NCI-H82 treated with DMSO at 0.1 percent for 48 hours (cell line): ENCODE results near the gene ACTR6.

Experiments
- DNase-seq: peaks from one replicate; lab custom pipeline; 2025; ENCODE audit not compliant: unreplicated experiment; lab: John Stamatoyannopoulos, UW

ACTR6 gene

GRCh38 chr12:100265732-100266584 is 65.3 kb downstream of the ACTR6 start:
- DNase-seq, result no peak

GRCh38 chr12:100266585-100266834 is 65.9 kb downstream of the ACTR6 start:
- DNase-seq, result no peak

GRCh38 chr12:100266835-100267602 is 66.4 kb downstream of the ACTR6 start, which contains the start of the genes DEPDC4 and SCYL2:
Gene DEPDC4 (minus strand): TSS chr12:100267079. CDS start chr12:100267076, 3 bp downstream.
Gene SCYL2 (plus strand): TSS chr12:100267177. CDS start chr12:100282971, 15,794 bp downstream.
- DNase-seq, result peak; percentile 90

- no peak for DNase-seq
These were observed 67.1 kb downstream of the ACTR6 start for GRCh38 chr12:100267603-100268281.

- no peak for DNase-seq
These were observed 68.4 kb downstream of the ACTR6 start for GRCh38 chr12:100268835-100269564.

GRCh38 chr12:100273782-100274181 is 73.2 kb downstream of the ACTR6 start:
- DNase-seq, result no peak
